Endothelial cell of umbilical vein (primary cell): ENCODE measurements around the gene ULBP1. TPM values are rescaled to one million over a fixed set of nuclear protein-coding genes. Genes with fewer than 3 reads are reported as not detected.

Experiments
- BruUV-seq: library from RNA; stranded (reverse); fragments of 400-500 nt; replicated peaks from 2 replicates; lab custom pipeline; 2021; lab: Mats Ljungman, UMichigan
- CTCF ChIA-PET: fragments of 300-600, 350-600 bp; sonication (Branson Sonifier 250); formaldehyde crosslinking; loops from one replicate; lab custom pipeline; 2021; ENCODE audit warnings: antibody characterized with exemption, inconsistent platforms; lab: Charles Lee
- POLR2A ChIA-PET: fragments of 300-600, 350-600 bp; sonication (Branson Sonifier 250); formaldehyde crosslinking; loops from one replicate; lab custom pipeline; 2021; ENCODE audit warnings: antibody characterized with exemption, inconsistent platforms; lab: Charles Lee
- DNase-seq: peaks from one replicate; pipeline ENCODE4 v3.0.0-alpha.2; 2011; ENCODE audit warnings: low read depth, low spot score
- FAIRE-seq: peaks from 2 replicates; lab custom pipeline; 2011; peaks lifted over from hg19 to GRCh38; lab: Jason Lieb, UNC
- H2AFZ ChIP-seq: 2 replicates; pipeline ENCODE4 v1.6.0; 2012; ENCODE audit warnings: low read depth, low read length, control low read depth, inconsistent platforms
- H3K27ac ChIP-seq: 2 replicates; pipeline ENCODE4 v1.5.1; 2011; ENCODE audit warnings: low read depth, mild to moderate bottlenecking, control low read depth, low read length, moderate library complexity; ENCODE audit not compliant: insufficient read depth
- H3K27me3 ChIP-seq, 2 experiments: 2 replicates each; pipeline versions ENCODE4 v1.6.0 to v1.6.1; 2011; ENCODE audit warnings: low read length in 2 of 2, mixed read lengths in 1 of 2; ENCODE audit not compliant: control insufficient read depth in 2 of 2, insufficient read depth in 2 of 2
- H3K36me3 ChIP-seq, 2 experiments: 2 replicates in 1 of 2; 3 replicates in 1 of 2; pipeline ENCODE4 v1.5.1; 2011; ENCODE audit warnings: low read length in 2 of 2, mild to moderate bottlenecking in 1 of 2, moderate library complexity in 1 of 2; ENCODE audit not compliant: control insufficient read depth in 2 of 2, insufficient read depth in 2 of 2; ENCODE audit errors: extremely low read depth in 1 of 2
- H3K4me1 ChIP-seq: 3 replicates; pipeline ENCODE4 v1.5.1; 2011; ENCODE audit warnings: mild to moderate bottlenecking, low read length; ENCODE audit not compliant: control insufficient read depth, insufficient read depth; ENCODE audit errors: extremely low read depth
- H3K4me2 ChIP-seq: 2 replicates; pipeline ENCODE4 v1.6.1; 2011; ENCODE audit warnings: low read length, control low read depth, mixed read lengths; ENCODE audit not compliant: insufficient read depth
- H3K4me3 ChIP-seq, 3 experiments: fragments of 200-600 bp in 1 of 3; sonication (generic), shearing (Covaris generic) in 1 of 3; replicated peaks in 1 of 3; 2 replicates each; pipeline ENCODE4 v1.5.1; 2011 to 2016; ENCODE audit warnings: control low read depth in 3 of 3, low read length in 3 of 3, mild to moderate bottlenecking in 2 of 3, inconsistent platforms in 1 of 3, low read depth in 1 of 3, moderate library complexity in 1 of 3; ENCODE audit not compliant: insufficient read depth in 1 of 3
- H3K79me2 ChIP-seq: 2 replicates; pipeline ENCODE4 v1.6.0; 2012; ENCODE audit warnings: low read length, inconsistent platforms; ENCODE audit not compliant: control insufficient read depth, insufficient read depth
- H3K9ac ChIP-seq: replicated peaks from 2 replicates; pipeline ENCODE3; 2011; ENCODE audit warnings: low read length, control low read depth; ENCODE audit not compliant: insufficient read depth; ENCODE audit errors: extremely low read depth
- H3K9me1 ChIP-seq: replicated peaks from 3 replicates; pipeline ENCODE4 v1.6.0; 2011; ENCODE audit warnings: mild to moderate bottlenecking, low read length; ENCODE audit not compliant: control insufficient read depth, insufficient read depth; ENCODE audit errors: extremely low read depth
- H3K9me3 ChIP-seq: replicated peaks from 2 replicates; pipeline ENCODE4 v1.5.1; 2012; ENCODE audit warnings: low read length, inconsistent platforms; ENCODE audit not compliant: control insufficient read depth, insufficient read depth
- H4K20me1 ChIP-seq: replicated peaks from 2 replicates; pipeline ENCODE3; 2011; ENCODE audit warnings: mild to moderate bottlenecking, low read length; ENCODE audit not compliant: control insufficient read depth, insufficient read depth; ENCODE audit errors: extremely low read depth
- EZH2 ChIP-seq: IDR thresholded peaks from 2 replicates; pipeline ENCODE4 v1.6.1; 2012; ENCODE audit warnings: borderline replicate concordance, low read depth, mild to moderate bottlenecking, moderate library complexity, low read length, inconsistent platforms; ENCODE audit not compliant: severe bottlenecking
- FOS ChIP-seq: IDR thresholded peaks from 2 replicates; pipeline ENCODE4 v1.6.1; 2011; ENCODE audit warnings: mild to moderate bottlenecking, low read length, moderate library complexity, borderline replicate concordance; ENCODE audit not compliant: insufficient read depth
- GATA2 ChIP-seq: IDR thresholded peaks from 2 replicates; pipeline ENCODE4 v1.7.0; 2011; ENCODE audit warnings: low read depth, mild to moderate bottlenecking, moderate library complexity, mixed read lengths, low read length; ENCODE audit not compliant: insufficient read length, insufficient read depth
- JUN ChIP-seq: IDR thresholded peaks from 2 replicates; pipeline ENCODE4 v1.6.1; 2011; ENCODE audit warnings: borderline replicate concordance, low read depth; ENCODE audit not compliant: insufficient read length, insufficient read depth
- MYC ChIP-seq: IDR thresholded peaks from one replicate; pipeline ENCODE4 v1.6.1; 2011; ENCODE audit warnings: mild to moderate bottlenecking, low read depth, low read length
- POLR2A ChIP-seq: IDR thresholded peaks from 2 replicates; pipeline ENCODE4 v1.6.1; 2012; ENCODE audit warnings: low read depth, mild to moderate bottlenecking, control low read depth, low read length
- POLR2AphosphoS5 ChIP-seq: IDR thresholded peaks from 2 replicates; pipeline ENCODE4 v1.6.1; 2012; ENCODE audit warnings: low read depth, mild to moderate bottlenecking, control low read depth, low read length, moderate library complexity; ENCODE audit not compliant: insufficient read depth
- dilution Hi-C: fragments of 300-500 bp; cut with MboI; formaldehyde crosslinking; loops from one replicate; pipeline ENCODE4 v1.15.0; 2019; ENCODE audit warnings: low sequenced_read_pairs; ENCODE audit not compliant: extremely low pct_ligation_motif_present
- intact Hi-C: fragments of 100-400 bp; cut with micrococcal nuclease; formaldehyde crosslinking; loops from one replicate; pipeline ENCODE4 v1.10.0; 2022
- polyA plus RNA-seq, 4 experiments: library from polyadenylated mRNA; depleted of rRNA in 3 of 4; stranded (reverse) in 3 of 4; unstranded in 1 of 4; fragments of >200 nt; gene quantifications; 2 replicates each; pipeline versions ENCODE4 v1.2.1 to v1.2.3, GENCODE V29; 2011 to 2012; ENCODE audit warnings: missing spikeins in 1 of 4
- total RNA-seq: library from RNA; stranded (reverse); gene quantifications from 2 replicates; pipeline ENCODE4 v1.2.3, GENCODE V29; 2021
- TF ChIP-seq, protein P1 (sequence below), 2 donors: IDR thresholded peaks; 1 replicate in 1 of 2; 2 replicates in 1 of 2; pipeline ENCODE4 v1.5.1; 2011; ENCODE audit warnings: low read length in 2 of 2, mild to moderate bottlenecking in 2 of 2, moderate library complexity in 2 of 2, control low read depth in 1 of 2, inconsistent platforms in 1 of 2, low read depth in 1 of 2; ENCODE audit not compliant: insufficient read depth in 1 of 2; ENCODE audit errors: extremely low read depth in 1 of 2
- TF ChIP-seq, protein P2 (sequence below): IDR thresholded peaks from 2 replicates; pipeline ENCODE4 v1.6.1; 2011; ENCODE audit not compliant: insufficient read depth, insufficient read length

Gene ULBP1
- total and polyA plus RNA-seq, 2 donors (not counting 3 experiments of a cell fraction or from before 2014, with no cell fraction given): 0.33 to 1.4 TPM

DNA sequence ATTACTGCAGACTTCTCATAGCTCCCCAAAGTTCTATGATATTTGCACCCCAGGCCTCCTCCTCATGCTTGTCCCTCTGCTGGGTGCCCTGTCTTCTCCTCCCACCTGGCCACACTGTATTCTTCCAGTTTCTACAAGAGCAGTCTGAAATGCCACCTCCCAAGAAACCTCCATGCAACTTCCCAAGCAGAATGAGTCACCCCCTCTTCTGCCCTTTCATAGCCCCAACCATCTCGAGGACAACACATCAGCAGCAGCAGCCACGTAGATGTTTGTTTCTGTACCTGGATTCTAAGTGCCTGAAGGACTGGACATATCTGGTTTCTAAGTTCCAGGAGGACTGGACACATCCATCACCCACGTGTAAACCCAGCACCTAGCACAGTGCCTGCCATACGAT lies 28.5 kb upstream of the ULBP1 start:
- H3K36me3 ChIP-seq: no peaks in the 10 kb centered on the region
- intact Hi-C loops: loop anchor here (2.0 kb wide), 2 partner anchors 28 to 400 kb away; partner anchors contain the start of gene ULBP1
- CTCF ChIA-PET: interaction anchor here (0.6 to 2.5 kb wide), 4 partner anchors 29 to 399 kb away, joined by 3 to 63 read pairs (median 3); partner anchors contain the start of gene ULBP1
- TF ChIP-seq POLR2AphosphoS5 (no peak), JUN (no peak), POLR2A (no peak), MYC (no peak), FOS (no peak), EZH2 (no peak), GATA2 (no peak)
- TF ChIP-seq, protein P1, sequence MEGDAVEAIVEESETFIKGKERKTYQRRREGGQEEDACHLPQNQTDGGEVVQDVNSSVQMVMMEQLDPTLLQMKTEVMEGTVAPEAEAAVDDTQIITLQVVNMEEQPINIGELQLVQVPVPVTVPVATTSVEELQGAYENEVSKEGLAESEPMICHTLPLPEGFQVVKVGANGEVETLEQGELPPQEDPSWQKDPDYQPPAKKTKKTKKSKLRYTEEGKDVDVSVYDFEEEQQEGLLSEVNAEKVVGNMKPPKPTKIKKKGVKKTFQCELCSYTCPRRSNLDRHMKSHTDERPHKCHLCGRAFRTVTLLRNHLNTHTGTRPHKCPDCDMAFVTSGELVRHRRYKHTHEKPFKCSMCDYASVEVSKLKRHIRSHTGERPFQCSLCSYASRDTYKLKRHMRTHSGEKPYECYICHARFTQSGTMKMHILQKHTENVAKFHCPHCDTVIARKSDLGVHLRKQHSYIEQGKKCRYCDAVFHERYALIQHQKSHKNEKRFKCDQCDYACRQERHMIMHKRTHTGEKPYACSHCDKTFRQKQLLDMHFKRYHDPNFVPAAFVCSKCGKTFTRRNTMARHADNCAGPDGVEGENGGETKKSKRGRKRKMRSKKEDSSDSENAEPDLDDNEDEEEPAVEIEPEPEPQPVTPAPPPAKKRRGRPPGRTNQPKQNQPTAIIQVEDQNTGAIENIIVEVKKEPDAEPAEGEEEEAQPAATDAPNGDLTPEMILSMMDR (IDR thresholded peaks at IDR 0.05; ENCODE audit: extremely low read depth in 1 of 2, insufficient read depth in 1 of 2, low read depth in 1 of 2, low read length in 2 of 2): no peak
- TF ChIP-seq, protein P2, sequence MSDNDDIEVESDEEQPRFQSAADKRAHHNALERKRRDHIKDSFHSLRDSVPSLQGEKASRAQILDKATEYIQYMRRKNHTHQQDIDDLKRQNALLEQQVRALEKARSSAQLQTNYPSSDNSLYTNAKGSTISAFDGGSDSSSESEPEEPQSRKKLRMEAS: no peak
- H3K4me3 ChIP-seq: no peak overlapping the region
- dilution Hi-C loops: no loop called here
- H3K4me2 ChIP-seq: no peak overlapping the region
- no peak overlapping the region for H2AFZ ChIP-seq
- BruUV-seq: no TSS peak
- H3K4me1 ChIP-seq: peaks cover 10% of the 10 kb centered on the region
- H3K9me1 ChIP-seq: no peaks in the 10 kb centered on the region
- no peaks in the 10 kb centered on the region for H3K79me2 ChIP-seq
- H3K9me3 ChIP-seq: no peaks in the 10 kb centered on the region
- DNase-seq (no peak), FAIRE-seq (no peak)
- POLR2A ChIA-PET: no interaction called here
- H3K27ac ChIP-seq: no peak overlapping the region
- H4K20me1 ChIP-seq: no peaks in the 10 kb centered on the region
- peaks cover 62 to 77% of the 10 kb centered on the region in 2 experiments for H3K27me3 ChIP-seq
- no peak overlapping the region for H3K9ac ChIP-seq
